Activated T-cell treated with anti-CD3 and anti-CD28 coated beads for 1 hour (primary cell): ENCODE results near the gene NAA60.

Experiments used
- DNase-seq: peaks from one replicate; pipeline ENCODE4 v3.0.0-alpha.2; 2020; ENCODE audit warnings: low read depth

The NAA60 gene

GRCh38 chr16:3443108-3444031 is at the start of gene NAA60, which contains the start of gene ZNF597:
Gene NAA60 (plus strand): TSS chr16:3443680. CDS start chr16:3476228, 32,548 bp downstream.
Gene ZNF597 (minus strand): TSS chr16:3443504. CDS start chr16:3443153, 351 bp downstream.
- peak; percentile 58 for DNase-seq

- no peak for DNase-seq
These were observed 43.1 kb upstream of the NAA60 start for GRCh38 chr16:3400446-3400778.

GRCh38 chr16:3400779-3401688 is 42.4 kb upstream of the NAA60 start, which contains the start of the genes ZNF174 and ZSCAN32:
Gene ZNF174 (plus strand): TSS chr16:3401215. CDS start chr16:3402005, 790 bp downstream.
Gene ZSCAN32 (minus strand): TSS chr16:3401004. CDS start chr16:3397557, 3,447 bp downstream.
- DNase-seq = peak; percentile 96

- DNase-seq = no peak
These were observed 41.6 kb upstream of the NAA60 start for GRCh38 chr16:3401719-3402397.

GRCh38 chr16:3408561-3409197 is 34.8 kb upstream of the NAA60 start:
- no peak for DNase-seq

GRCh38 chr16:3413730-3414379 is 29.6 kb upstream of the NAA60 start:
- DNase-seq = no peak

GRCh38 chr16:3431779-3432219 is 11.7 kb upstream of the NAA60 start:
- peak; percentile 17 for DNase-seq

GRCh38 chr16:3434373-3434772 is 9.1 kb upstream of the NAA60 start:
- DNase-seq = no peak

- DNase-seq = no peak
These were observed 3.8 kb upstream of the NAA60 start for GRCh38 chr16:3439637-3440036.

- DNase-seq = no peak
These were observed 530 bp downstream of the NAA60 start for GRCh38 chr16:3444032-3444388.

GRCh38 chr16:3454093-3454492 is 10.6 kb downstream of the NAA60 start:
- no peak for DNase-seq

- DNase-seq = no peak
These were observed 11.2 kb downstream of the NAA60 start for GRCh38 chr16:3454631-3455147.

GRCh38 chr16:3457434-3458252 is 14.2 kb downstream of the NAA60 start:
- peak; percentile 89 for DNase-seq

- no peak for DNase-seq
These were observed 14.9 kb downstream of the NAA60 start for GRCh38 chr16:3458278-3458851.

GRCh38 chr16:3458852-3459361 is 15.4 kb downstream of the NAA60 start:
- DNase-seq = no peak

GRCh38 chr16:3459401-3460090 is 16.1 kb downstream of the NAA60 start:
- no peak for DNase-seq

- no peak for DNase-seq
These were observed 16.6 kb downstream of the NAA60 start for GRCh38 chr16:3460121-3460520.

- DNase-seq = no peak
These were observed 17.1 kb downstream of the NAA60 start for GRCh38 chr16:3460585-3460984.

GRCh38 chr16:3461151-3461550 is 17.7 kb downstream of the NAA60 start:
- peak; percentile 33 for DNase-seq
